Forelimb muscle (tissue), 1 donor: ENCODE results near the gene ENDOG. TPM values are rescaled to one million over a fixed set of nuclear protein-coding genes. Genes with fewer than 3 reads are reported as not detected.
A peak's percentile ranks its signal among the peaks of the same experiment; 100 is the strongest.
"Not testable (repeated sequence)": the region's sequence is repeated elsewhere in the genome, so short reads cannot be mapped to it uniquely, and the experiment has no call there.

Experiments used
- DNase-seq: peaks from one replicate; pipeline ENCODE4 v3.0.0-alpha.2; 2013; ENCODE audit warnings: low read depth
- polyA plus RNA-seq: library from polyadenylated mRNA; unstranded; fragments of 120-200 nt; gene quantifications from one replicate; pipeline ENCODE4 v1.2.1, GENCODE V29; 2013; ENCODE audit not compliant: insufficient read length

Gene ENDOG
- polyA plus RNA-seq, 1 donor: 23.2 TPM

DNA sequence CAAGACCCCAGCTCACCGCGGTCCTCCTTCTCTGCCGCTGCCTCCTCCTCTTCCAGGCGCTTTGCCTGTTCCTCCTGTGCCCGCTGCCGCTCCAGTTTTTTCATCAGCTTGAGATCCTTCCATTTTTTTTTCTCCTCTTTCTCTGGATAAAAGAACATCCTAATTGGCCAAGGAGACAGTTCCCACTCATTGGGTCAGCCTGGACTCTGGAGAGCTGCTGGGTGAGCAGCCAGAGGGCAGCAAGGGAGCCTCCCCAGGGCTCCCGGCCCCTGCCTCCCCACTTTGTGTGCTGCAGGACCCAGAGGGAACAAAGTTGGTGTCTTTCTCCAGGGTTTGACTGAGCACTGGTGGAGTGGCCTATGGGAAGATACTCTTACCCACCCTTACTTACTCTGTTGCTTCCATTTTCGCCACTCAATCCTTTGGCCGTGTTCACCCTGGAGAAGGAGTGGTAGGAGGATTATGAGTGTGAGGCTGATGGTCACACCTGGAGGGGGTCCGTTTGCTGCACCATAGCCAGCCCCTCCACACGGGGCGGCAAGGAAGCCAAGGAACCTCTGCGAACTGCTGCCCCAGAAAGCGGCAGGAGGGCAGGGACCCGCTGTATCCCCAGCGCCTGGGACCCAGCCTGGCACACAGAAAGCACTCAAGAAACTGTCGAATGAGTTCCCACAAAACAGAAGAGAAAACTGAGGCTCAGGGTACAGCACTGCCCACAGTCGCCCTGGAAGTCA lies 10.6 kb downstream of the ENDOG start:
- DNase-seq: no peak

DNA sequence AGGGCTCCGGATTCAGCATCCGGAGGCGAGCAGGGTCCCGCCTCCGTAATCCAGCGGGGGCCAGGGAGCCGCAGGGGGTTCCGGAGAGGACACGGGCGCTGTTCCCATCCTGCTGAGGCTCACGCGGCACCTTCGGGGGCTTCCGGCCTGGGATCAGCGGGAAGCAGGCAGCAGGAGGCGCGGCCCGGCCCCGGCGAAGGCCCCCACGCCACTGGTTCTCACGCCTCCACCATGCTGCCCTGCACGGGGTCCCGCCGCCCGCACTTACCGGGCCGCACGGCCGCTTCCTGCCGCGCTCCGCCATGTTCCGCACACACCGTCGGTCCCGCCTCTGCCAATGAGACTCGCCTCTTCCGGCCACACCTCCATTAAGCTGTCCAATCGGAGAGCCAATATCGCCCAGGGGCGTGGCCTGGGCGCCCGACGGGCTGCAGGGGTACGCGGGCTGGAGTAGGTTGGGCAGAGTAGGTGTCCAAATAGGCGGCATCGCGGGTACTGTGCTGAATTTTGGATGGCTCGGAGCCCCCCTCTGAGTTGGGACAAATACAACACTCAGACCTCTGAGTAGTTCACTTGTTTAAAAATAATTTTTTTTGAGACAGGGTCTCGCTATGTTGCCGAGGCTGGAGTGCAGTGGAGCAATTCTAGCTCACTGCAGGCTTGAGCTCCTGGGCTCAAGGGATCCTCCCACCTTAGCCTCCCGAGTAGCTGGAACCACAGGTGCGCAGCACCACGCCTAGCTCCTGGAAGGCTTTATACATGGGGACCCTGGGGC lies 11.4 kb downstream of the ENDOG start, which contains the start of gene SPOUT1:
Gene SPOUT1 (minus strand): TSS at position 318 of the 775 bp plus-strand sequence. CDS start 14 bp downstream, at position 304.
- DNase-seq: peak; percentile 82

DNA sequence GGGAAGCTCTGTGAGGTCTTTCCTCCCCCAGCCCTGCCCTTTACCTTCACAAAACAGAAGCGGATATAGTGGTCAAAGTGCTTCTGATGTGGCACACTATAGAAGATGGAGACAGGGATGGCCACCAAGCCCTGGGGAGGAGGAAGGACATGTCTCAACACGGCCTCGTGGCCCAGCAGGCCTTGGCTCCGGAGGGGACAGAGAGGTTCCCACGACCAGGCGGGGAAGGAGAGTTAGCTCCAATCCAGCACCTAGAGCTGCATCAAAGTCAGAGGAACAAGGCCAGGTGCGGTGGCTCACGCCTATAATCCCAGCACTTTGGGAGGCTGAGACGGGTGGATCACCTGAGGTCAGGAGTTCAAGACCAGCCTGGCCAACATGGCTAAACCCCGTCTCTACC lies 15.4 kb downstream of the ENDOG start:
- DNase-seq: no peak

DNA sequence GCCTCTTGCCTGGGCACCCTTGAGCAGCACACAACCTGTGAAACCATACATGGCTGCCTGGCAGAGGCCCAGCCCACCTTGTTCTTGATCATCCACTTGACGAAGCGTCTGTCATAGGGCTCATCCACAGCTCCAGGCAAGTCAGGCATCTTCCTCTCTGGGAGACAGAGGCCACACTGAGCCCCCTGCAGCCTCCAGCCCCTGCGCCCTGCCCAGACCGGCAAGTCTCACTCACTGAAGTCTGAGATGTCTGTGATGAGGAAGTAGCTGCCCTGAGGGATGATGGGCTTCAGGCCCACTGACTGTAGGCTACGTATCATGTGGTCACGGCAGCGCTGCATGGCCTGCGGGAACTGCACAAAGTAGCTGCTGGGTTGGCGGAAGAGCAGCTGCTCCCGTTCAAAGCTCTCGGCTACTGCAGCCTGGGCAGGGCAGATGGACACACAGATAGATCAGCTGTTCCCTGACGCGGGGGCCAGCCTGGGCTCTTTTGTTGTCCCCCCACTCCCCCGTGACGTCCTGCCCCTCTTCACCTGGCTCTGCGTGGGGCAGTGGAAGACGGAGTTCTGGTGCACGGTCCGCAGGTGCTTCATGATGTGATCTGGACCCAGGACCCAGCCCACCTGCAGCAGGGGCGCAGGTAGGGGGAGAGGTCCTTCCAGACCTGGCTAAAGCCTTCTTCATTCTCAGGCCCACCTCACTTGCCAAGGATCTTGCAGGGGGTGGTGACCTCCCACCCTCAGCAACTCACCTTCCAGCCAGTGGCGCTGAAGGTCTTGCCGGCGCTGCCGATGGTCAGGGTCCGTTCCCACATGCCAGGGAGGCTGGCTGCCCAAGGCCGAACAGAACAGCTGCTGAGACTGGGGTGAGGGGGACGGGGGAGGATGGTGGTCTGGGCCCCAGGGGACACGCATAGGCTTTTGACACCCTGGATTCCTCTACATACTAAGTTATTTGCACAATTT lies 17.2 kb downstream of the ENDOG start:
- no peak for DNase-seq

DNA sequence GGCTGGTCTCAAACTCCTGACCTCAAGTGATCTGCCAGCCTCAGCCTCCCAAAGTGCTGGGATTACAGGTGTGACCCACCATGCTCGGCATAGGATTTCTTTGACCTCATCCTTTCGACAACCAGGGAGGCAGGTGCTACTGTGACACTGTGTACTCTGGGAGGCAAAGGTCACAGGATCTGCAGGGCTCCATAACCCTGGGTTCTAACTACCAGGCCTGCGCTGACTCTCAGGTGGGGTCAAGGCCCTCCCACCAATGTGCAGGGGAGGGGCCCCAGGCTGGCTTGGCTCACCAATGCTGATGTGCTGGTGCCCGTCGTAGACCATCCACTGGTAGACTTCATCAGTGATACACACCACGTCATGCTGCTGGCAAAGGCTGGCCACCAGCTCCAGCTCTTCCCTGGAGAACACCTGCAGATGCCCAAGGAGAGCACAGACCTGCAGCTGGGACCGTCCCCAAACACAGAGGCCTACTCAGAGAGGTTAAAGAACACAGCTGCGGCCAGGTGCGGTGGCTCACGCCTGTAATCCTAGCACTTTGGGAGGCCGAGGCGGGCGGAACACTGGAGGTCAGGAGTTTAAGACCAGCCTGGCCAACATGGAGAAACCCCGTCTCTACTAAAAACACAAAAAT lies 18.3 kb downstream of the ENDOG start:
- no peak for DNase-seq

DNA sequence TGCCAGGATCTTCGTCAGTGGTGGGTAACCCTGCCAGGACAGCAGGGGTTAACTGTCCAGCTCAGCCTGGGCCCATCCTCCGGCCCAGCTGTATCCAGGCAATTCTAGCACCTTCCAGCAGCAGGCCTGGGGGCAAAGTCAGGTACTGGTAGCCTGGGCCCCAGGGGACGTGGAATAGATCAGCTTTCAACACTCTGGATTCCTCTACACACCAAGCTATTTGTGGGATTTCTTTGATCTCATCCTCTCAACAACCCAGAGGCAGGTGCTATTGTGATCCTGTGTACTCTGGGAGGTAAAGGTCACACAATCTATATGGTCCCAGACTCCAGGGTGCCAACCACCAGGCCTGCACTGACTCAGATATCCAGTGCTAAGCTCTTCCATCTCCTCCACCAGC lies 20.0 kb downstream of the ENDOG start:
- no peak for DNase-seq

DNA sequence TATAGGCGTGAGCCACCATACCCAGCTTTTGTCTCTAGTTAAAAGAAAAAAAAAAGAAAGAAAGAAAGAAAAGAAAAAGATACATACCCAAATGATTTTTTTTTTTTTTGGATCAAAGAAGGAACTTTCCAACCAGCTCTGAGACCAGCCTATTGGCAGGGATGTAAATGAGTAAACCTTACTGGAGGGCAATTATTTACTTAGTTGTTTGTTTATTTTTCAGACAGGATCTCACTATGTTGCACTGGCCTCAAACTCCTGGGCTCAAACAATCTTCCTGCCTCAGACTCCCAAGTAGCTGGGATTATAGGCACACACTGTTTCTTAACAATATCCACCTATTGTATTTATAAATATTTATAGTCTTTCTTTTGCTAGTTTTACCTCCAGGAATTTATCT lies 22.2 kb downstream of the ENDOG start:
- no peak for DNase-seq

DNA sequence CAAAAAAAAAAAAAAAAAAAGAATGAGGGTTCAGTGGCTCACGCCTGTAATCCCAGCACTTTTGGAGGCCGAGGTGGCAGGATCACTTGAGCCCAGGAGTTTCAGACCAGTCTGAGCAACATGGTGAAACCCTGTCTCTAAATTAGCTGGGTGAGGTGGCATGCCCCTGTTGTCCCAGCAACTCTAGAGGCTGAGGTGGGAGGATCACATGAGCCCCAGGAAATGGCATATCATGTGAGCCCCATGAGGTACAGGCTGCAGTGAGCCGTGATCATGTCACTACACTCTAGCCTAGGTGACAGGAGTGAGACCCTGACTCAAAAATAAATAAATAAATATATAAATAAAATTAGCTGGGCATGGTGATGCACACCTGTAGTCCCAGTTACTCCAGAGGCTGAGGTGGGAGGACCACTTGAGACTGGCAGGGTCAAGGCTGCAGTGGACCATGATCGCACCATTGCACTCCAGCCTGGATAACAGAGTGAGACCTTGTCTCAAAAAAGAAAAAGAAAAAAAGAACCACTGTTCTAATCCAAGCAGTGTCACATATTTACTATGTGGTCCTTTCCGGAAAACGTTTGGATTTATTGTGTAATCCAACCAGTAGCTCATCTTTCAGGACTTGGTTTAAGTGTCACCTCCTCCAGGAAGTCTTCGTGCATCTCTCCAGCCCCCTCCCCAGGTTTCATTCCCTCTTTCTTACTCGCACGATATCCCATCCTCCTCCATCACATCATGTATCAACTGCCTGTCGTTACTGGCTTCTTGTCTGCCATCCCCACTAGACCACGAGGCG lies 23.6 kb downstream of the ENDOG start:
- DNase-seq: no peak

DNA sequence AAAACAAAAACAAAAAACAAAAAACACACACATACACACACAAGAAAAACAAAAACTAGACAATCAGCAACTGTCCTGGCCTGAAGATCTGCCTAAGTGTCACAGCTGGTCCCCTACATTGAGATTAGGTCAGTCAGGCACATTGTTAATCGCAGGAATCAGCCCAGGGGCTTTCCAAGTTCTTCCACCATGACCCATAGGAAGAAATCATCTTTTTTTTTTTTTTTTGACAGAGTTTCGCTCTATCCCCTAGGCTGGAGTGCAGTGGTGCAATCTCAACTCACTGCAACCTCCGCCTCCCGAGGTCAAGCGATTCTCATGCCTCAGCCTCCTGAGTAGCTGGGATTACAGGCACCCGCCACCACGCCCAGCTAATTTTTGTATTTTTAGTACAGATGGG lies 24.9 kb downstream of the ENDOG start:
- not testable (repeated sequence) for DNase-seq

DNA sequence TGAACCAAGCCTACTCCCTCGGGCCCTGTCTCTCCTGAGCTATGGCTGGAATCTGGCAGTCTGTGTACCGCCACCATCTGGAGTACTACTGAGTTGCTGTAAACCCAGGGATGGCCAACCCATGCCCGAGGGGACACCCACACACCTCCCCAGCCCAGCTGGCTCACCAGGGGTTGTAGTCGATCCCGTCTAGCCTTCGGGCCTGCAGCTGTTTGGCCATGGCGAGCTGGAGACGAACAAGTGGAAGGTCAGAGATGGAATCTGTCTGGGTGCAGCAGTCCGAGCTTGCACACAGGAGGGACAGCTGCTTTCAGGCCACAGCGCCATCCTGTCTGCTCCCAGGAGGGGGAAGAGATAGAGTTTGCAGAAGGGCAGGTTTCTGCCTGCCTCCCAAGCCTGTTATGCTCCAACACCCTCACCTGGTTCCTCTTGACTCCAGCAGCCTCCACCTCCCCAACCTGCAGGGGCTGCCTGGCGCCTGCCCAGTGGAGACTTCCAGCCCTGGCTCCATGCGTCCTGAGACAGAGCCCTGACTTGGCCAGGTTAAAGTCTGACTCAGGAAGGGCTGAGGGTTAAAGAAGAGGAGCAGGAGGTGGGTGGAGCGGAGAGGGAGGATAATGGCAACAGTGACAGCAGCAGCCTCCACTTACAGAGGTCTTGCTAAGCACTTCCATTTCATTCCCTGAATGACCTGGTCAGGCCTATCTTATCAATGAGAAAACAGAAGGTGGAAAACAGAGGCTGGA lies 27.1 kb downstream of the ENDOG start:
- no peak for DNase-seq

DNA sequence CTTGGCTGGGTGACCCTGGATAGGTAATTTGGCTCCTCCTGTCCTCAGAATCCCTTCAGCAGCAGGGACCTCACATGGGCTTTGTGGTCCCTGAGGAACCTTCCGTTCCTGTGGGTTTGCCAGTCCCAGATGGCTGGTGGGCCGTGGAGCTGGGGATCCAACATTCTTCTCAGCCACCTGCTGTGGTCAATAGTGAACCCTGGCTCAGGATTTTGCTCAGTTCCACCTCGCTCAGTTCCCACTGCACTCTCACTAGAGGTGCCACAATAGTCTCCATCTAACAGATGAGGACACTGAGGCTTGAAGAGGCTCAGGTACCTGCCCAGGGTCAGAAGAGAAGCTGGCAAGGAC lies 28.4 kb downstream of the ENDOG start:
- no peak for DNase-seq

DNA sequence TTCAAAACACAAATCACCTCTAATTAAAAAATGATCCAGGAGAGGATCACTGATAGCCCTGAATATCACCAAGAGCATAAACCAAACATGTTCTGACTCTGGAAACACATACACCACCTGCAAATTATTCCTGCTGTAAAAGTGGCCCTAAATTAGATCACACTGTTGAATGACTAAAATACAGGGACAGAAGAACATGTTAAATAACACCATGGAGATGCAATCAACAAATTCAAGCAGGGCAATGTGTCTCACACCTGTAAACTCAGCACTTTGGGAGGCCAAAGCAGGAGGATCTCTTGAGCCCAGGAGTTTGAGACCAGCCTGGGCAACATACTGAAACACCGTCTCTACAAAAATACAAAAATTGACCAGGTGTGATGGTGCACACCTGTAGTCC lies 29.5 kb downstream of the ENDOG start:
- DNase-seq: no peak

DNA sequence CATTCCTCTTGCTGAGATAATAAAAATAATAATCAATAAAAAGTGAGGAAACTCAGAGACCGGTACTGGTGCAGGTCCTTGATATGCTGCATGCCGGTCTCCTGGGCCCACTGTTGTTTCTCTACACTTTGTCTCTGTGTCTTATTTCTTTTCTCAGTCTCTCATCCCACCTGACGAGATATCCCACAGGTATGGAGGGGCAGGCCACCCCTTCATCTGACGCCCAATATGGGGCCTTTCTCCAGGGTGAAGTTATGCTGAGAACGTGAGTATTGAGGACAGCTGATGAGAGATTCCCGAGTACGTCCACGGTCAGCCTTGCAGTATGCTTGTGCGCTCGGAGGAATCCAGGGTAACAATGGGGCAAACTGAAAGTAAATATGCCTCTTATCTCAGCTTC lies 32.7 kb downstream of the ENDOG start:
- DNase-seq: not testable (repeated sequence)

DNA sequence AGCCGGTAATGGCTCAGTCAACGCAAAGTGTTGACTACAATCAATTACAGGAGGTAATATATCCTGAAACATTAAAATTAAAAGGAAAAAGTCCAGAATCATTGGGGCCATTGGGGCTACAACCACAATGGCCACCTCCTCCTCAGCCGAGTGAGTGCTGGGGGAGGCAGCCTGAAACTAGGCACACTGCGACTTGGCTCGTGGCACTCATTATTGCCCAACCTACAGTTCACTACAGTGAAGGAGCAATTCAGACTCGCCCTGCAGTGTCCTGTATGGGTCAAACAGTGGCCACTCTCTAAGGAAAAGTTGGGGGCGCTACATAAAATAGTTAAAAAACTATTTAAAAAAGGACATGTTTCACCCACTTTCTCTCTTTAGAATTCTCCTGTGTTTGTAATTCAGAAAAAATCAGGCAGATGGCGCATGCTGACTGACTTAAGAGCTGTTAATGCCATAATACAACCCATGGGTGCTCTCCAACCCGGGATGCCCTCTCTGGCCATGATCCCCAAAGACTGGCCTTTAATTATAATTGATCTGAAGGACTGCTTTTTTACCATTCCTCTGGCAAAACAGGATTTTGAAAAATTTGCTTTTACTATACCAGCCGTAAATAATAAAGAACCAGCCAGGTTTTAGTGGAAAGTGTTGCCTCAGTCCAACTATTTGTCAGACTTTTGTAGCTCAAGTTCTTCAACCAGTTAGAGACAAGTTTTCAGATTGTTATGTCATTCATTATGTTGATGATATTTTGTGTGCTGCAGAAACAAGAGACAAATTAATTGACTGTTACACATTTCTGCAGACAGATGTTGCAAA lies 33.7 kb downstream of the ENDOG start:
- DNase-seq: not testable (repeated sequence)

DNA sequence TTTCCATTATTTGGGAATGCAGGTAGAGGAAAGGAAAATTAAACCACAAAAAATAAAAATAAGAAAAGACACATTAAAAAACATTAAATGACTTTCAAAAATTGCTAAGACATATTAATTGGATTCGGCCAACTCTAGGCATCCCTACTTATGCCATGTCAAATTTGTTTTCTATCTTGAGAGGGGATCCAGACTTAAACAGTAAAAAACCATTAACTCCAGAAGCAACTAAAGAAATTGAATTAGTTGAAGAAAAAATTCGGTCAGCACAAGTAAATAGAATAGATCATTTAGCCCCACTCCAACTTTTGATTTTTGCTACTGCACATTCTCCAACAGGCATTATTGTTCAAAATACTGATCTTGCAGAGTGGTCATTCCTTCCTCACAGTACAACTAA lies 34.3 kb downstream of the ENDOG start:
- not testable (repeated sequence) for DNase-seq

DNA sequence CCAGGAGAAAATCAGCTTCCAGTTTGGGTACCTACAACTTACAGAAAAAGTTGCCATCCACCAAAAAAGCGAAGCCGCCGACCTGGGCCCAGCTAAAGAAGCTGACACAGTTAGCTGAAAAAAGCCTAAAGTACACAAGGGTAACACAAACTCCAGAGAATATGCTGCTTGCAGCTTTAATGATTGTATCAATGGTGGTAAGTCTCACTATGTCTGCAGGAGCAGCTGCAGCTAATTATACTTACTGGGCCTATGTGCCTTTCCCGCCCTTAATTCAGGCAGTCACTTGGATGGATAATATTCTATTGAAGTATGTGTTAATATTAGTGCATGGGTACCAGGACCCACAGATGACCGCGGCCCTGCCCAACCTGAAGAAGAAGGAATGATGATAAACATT lies 36.2 kb downstream of the ENDOG start:
- not testable (repeated sequence) for DNase-seq

DNA sequence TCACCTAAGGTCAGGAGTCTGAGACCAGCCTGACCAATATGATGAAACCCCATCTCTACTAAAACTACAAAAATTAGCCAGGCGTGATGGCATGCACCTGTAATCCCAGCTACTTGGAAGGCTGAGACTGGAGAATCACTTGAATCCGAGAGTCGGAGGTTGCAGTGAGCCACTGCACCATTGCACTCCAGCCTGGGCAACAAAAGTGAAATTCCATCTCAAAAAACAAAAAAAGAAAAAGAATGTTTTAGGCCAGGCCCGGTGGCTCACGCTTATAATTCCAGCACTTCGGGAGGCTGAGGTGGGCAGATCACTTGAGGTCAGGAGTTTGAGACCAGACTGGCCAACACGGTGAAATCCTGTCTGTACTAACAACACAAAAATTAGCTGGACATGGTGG lies 40.2 kb downstream of the ENDOG start:
- DNase-seq: not testable (repeated sequence)

DNA sequence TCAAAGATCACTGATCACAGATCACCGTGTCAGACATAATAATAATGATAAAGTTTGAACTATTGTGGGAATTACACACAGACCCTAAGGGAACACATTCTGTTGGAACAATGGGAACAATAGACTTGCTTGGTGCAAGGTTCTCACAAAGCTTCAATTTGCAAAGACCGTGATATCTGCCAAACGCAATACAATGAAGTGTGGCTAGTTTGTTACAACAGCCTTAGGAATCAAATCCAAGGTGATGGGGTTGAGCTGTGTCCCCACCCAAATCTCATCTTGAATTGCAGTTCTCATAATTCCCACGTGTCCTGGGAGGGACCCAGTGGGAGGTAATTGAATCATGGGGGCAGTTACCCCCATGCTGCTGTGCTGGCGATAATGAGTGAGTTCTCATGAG lies 42.6 kb downstream of the ENDOG start:
- no peak for DNase-seq

DNA sequence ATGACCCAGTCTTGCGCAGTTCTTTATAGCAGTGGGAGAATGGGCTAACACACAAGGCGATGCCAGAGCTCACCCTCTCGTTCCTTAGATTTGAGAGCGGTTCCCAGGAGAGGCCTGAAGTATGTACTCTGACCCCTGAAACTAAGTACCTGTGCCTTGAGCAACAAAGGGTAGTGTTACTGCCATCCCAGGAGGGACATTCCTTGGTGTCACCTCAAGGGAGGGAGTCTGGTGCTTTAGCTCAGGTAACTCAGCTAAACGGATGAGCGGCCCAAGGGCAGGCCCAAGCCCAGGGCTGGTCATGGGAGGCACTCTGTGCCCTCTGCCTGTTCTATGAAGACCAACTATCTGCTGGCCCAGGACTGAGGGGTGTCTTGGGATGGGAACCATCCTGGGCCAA lies 43.2 kb downstream of the ENDOG start:
- no peak for DNase-seq
